ENCODE measurements around the gene SPRR1A.

SPRR1A gene

DNA sequence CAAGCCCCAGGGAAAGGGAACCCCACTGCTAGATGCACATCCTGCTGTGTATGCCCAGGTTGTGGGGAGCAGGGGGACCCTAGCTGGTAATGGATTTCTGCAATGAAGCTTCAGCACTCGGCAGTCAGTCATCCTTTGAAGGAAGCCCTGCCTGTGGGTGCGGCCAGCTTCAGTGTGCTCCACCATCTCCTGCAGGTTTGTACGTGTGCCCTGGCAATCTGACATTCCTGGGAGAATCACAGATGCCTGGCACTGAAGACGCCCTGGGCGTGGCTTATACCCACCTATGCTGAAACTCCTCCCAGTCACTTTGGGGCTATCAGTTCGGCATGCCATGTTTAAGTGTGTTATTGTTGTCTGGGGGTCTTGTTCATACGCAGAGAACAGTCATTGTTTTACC, 30.1 kb upstream of the SPRR1A start:
- TF ChIP-seq, protein P1, sequence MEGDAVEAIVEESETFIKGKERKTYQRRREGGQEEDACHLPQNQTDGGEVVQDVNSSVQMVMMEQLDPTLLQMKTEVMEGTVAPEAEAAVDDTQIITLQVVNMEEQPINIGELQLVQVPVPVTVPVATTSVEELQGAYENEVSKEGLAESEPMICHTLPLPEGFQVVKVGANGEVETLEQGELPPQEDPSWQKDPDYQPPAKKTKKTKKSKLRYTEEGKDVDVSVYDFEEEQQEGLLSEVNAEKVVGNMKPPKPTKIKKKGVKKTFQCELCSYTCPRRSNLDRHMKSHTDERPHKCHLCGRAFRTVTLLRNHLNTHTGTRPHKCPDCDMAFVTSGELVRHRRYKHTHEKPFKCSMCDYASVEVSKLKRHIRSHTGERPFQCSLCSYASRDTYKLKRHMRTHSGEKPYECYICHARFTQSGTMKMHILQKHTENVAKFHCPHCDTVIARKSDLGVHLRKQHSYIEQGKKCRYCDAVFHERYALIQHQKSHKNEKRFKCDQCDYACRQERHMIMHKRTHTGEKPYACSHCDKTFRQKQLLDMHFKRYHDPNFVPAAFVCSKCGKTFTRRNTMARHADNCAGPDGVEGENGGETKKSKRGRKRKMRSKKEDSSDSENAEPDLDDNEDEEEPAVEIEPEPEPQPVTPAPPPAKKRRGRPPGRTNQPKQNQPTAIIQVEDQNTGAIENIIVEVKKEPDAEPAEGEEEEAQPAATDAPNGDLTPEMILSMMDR (IDR thresholded peaks at IDR 0.05; ENCODE audit: low read depth, low read length) = no peak
- H3K4me3 ChIP-seq (ENCODE audit: low read depth, low read length) = no peak overlapping the region

DNA sequence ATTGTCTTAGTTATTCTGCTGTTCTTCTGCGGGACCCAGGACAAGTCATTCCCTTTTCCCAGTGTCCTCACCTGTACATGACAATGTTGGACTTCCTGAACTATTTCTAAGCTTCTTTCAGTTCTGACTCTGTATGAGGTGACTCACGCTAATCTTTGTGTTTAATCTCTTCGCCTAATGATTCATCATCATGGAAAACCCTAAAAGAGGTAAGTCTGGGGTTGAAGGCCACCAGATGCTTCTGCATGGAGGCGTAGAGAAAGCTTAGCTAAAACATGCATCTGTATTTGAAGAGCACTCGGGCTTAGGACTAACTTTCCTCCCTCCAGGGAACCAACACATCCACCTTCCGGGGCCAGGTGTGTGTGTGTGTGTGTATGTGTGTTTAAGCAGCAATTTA, 29.4 kb upstream of the SPRR1A start:
- no peak overlapping the region for H3K4me3 ChIP-seq (ENCODE audit: low read depth, low read length)
- TF ChIP-seq, protein P1 (IDR thresholded peaks at IDR 0.05; ENCODE audit: low read depth, low read length) = no peak

DNA sequence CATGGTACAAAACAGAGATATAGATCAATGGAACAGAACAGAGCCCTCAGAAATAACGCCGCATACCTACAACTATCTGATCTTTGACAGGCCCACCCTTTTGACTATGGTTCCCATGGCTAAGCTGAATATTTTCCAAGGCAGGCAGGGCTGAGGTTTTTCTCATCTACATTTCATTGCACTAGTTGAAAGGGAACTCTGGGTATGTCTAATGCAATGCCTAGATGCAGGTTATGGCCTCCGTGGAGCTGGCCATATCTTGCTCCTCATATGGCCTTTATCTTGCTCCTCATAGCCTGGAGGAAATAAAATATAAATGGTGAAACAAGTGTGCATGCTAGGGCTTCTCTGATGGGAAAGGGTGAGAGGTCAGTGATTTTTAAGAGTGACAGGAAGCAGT, 26.3 kb upstream of the SPRR1A start:
- H3K4me3 ChIP-seq (ENCODE audit: low read depth, low read length) = no peak overlapping the region
- TF ChIP-seq, protein P1 (IDR thresholded peaks at IDR 0.05; ENCODE audit: low read depth, low read length) = no peak

DNA sequence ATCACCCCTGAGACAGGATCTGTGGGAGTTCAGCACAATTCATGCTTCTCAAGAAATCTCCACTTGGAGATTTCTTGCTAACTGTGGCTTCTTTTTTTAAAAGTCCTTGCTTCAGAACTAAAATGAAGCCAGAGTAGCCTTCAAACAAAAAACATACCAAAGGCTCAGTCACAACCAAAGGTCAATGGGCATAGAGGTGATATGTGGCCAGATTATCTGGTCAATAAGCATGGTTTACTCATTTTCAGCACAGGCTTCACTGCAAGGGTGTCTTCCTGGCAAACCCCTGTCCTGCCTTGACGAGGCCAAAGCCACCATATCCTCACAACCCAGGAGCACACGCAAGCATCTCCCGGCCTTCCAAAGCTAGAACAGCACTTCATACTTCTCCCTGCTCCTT, 24.6 kb upstream of the SPRR1A start:
- TF ChIP-seq, protein P1 (IDR thresholded peaks at IDR 0.05; ENCODE audit: low read depth, low read length) = no peak
- H3K4me3 ChIP-seq (ENCODE audit: low read depth, low read length) = no peak overlapping the region

DNA sequence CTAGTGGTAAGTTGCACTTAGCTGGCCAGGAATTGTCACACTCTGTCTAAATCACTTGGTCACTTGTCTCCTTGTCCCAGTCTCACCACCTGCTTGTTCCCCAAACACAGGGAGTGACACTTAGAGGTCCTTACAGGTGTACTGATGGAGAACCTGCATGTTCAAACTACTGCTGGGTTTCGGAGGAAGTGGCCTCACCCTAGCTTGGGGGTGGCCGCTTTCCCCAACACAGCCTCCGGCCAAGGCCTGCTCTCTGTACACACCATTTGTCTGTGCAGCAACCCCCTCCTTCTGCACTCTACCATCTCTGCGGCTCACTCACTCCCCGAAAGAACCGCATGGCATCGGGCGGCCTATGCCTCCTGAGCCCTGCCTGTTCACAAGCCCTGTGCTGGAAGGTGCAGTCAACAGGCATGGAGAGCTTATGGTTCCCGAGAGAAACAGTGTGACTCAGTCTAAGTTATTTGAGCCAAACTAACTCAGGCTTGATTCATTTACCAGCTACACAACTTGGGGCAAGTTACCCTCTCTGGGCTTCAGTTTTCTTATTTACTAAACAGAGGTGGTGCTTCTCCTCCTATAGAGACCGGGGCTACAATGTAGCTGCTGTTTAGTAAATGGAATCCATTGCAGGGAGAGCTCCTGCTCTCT, 24.0 kb upstream of the SPRR1A start:
- TF ChIP-seq, protein P1 (IDR thresholded peaks at IDR 0.05; ENCODE audit: low read depth, low read length) = no peak
- H3K4me3 ChIP-seq (ENCODE audit: low read depth, low read length) = no peak overlapping the region

DNA sequence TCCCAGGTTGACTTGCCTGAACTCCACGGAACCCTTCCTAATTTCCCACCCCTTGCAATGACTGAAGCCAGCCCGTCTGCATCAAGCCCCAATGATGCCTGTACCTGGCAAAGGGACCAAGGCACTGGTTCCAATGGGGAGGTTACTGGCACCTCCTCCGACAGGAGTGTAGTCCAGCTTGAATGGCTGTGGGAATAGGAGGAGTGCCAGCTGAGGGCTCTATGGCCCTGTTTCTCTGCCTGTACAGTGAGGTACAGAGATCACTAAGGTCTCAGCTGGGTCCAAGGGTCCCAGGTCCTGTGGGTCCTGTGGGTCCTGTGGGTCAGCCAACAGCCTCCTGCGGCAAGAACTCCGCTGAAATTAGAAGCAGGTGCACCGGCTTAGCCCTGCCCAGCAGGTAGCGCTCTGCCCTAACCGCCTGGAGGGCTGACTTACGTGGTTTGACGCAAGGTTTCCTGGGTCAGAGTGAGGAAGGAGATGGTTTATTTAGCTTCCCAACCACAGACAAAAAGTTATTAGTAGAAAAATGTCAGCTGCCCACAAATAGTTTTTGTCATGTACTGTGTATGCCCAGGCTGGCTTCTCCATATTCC, 23.3 kb upstream of the SPRR1A start:
- TF ChIP-seq, protein P1 (IDR thresholded peaks at IDR 0.05; ENCODE audit: low read depth, low read length) = no peak
- no peak overlapping the region for H3K4me3 ChIP-seq (ENCODE audit: low read depth, low read length)

DNA sequence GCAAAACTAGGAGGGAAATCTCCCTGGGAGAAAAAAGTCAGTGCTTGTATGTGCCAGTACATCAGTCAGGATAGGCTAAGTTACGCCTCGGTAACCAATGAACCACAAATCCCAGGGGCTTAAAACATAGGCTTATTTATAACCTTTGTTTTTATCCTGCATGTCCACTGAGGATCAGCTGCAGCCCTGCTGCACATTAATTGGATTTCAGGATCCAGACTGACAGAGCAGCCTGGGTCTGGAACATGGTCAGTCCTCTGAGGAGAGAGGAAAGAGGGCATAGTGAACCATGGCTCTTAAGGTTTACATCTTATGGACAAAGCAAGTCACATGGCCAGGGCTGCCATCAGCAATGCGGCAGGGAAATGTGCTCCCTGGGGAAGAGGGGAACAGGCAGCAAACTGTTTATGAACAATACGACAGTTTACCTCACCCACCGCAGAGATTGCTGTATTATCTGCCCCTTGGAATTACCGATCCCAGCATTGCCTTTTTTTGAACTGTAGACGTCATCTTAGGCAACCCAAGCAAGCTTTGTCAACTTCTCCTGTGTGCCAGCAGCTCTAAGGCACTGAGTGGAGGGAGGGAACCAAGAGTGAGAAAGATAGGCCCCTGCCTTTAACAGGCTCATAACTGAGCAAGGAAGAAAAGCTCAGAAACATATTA, 22.5 kb upstream of the SPRR1A start:
- TF ChIP-seq, protein P1 (IDR thresholded peaks at IDR 0.05; ENCODE audit: low read depth, low read length) = no peak
- no peak overlapping the region for H3K4me3 ChIP-seq (ENCODE audit: low read depth, low read length)

Measured in WI38 (cell line).